ENCODE results near the gene NPR2. TPM values are rescaled to one million over a fixed set of nuclear protein-coding genes. Genes with fewer than 3 reads are reported as not detected.

NPR2 gene
- total and polyA plus RNA-seq, 2 of the 13 experiments (the other 11 are each of a cell fraction or from before 2014, with no cell fraction given) = 7.4 to 9.4 TPM

GRCh38 chr9:35797311-35798109 is 6.1 kb downstream of the NPR2 start:
- BruUV-seq (replicated peaks) = no TSS peak
- DNase-seq (ENCODE audit: low spot score) (no peak), ATAC-seq (no peak), FAIRE-seq (no peak)
- no peaks in the 10 kb centered on the region for H3K9me3 ChIP-seq (ENCODE audit: low read length)
- H4K20me1 ChIP-seq (ENCODE audit: insufficient read depth, low read length) = no peaks in the 10 kb centered on the region
- in situ Hi-C loops (cut with HindIII; ENCODE audit: extremely low pct_ligation_motif_present, low pct_unique_long_range_greater_than_20kb) = no loop called here
- TF ChIP-seq HNF4A (CRISPR knock-in tag; IDR thresholded peaks at IDR 0.05) (no peak), ATF7 (IDR thresholded peaks at IDR 0.05) (peak; percentile 93), ATF7 (CRISPR knock-in tag; IDR thresholded peaks at IDR 0.05) (no peak), KDM6A (CRISPR knock-in tag; IDR thresholded peaks at IDR 0.05; ENCODE audit: low read depth) (no peak), CREB1 (IDR thresholded peaks at IDR 0.05) (peak; percentile 66), CREB1 (CRISPR knock-in tag; IDR thresholded peaks at IDR 0.05) (no peak)
- no peak overlapping the region for H2AFZ ChIP-seq (ENCODE audit: low read length)
- peaks cover 0 to 2% of the 10 kb centered on the region in 2 experiments; a peak in 1 of 5 replicates for H3K36me3 ChIP-seq (replicated peaks in 1 of 2; ENCODE audit: control insufficient read depth in 1 of 2, insufficient read depth in 2 of 2, low read length in 2 of 2)
- ChIA-PET CTCF (ENCODE audit: low intra/inter-chr PET ratio, low total read pairs) (no interaction called here), POLR2A (no interaction called here)
- no peak overlapping the region for H3K27ac ChIP-seq (ENCODE audit: extremely low read length, insufficient read depth, low read length)
- WGBS (ENCODE audit: low lambda C conversion rate) = 95% methylated on average over 5 of the region's 6 CpGs
- no peak overlapping the region for H3K9ac ChIP-seq (ENCODE audit: insufficient read depth, low read depth, low read length)
- no peak overlapping the region for H3K4me2 ChIP-seq (ENCODE audit: low read depth, low read length)
- H3K4me1 ChIP-seq (ENCODE audit: insufficient read depth, low read length) = peaks cover 26% of the 10 kb centered on the region
- H3K79me2 ChIP-seq (ENCODE audit: insufficient read depth, low read length) = no peaks in the 10 kb centered on the region
- intact Hi-C loops (cut with micrococcal nuclease; ENCODE audit: unreplicated experiment) = no loop called here
- no peak overlapping the region for H3K4me3 ChIP-seq (replicated peaks in 1 of 3; ENCODE audit: insufficient read depth in 1 of 3, low read depth in 2 of 3, low read length in 3 of 3)
- no peaks in the 10 kb centered on the region for H3K27me3 ChIP-seq (ENCODE audit: control insufficient read depth in 1 of 2, insufficient read depth in 2 of 2, low read length in 2 of 2)

GRCh38 chr9:35798658-35799374 is 7.4 kb downstream of the NPR2 start:
- FAIRE-seq (no peak), ATAC-seq (no peak), DNase-seq (ENCODE audit: low spot score) (peak; percentile 25)
- Histone ChIP-seq H3K79me2 (ENCODE audit: insufficient read depth, low read length) (no peaks in the 10 kb centered on the region), H3K9me3 (ENCODE audit: low read length) (no peaks in the 10 kb centered on the region), H3K27ac (ENCODE audit: extremely low read length, insufficient read depth, low read length) (no peak overlapping the region), H3K9ac (ENCODE audit: insufficient read depth, low read depth, low read length) (no peak overlapping the region), H3K4me3 (replicated peaks in 1 of 3; ENCODE audit: insufficient read depth in 1 of 3, low read depth in 2 of 3, low read length in 3 of 3) (no peak overlapping the region), H3K27me3 (ENCODE audit: control insufficient read depth in 1 of 2, insufficient read depth in 2 of 2, low read length in 2 of 2) (no peaks in the 10 kb centered on the region), H3K36me3 (replicated peaks in 1 of 2; ENCODE audit: control insufficient read depth in 1 of 2, insufficient read depth in 2 of 2, low read length in 2 of 2) (peaks cover 0 to 2% of the 10 kb centered on the region in 2 experiments; a peak in 1 of 5 replicates), H2AFZ (ENCODE audit: low read length) (no peak overlapping the region), H3K4me1 (ENCODE audit: insufficient read depth, low read length) (peaks cover 27% of the 10 kb centered on the region), H4K20me1 (ENCODE audit: insufficient read depth, low read length) (no peaks in the 10 kb centered on the region), H3K4me2 (ENCODE audit: low read depth, low read length) (no peak overlapping the region)
- in situ Hi-C loops (cut with HindIII; ENCODE audit: extremely low pct_ligation_motif_present, low pct_unique_long_range_greater_than_20kb) (no loop called here), intact Hi-C loops (cut with micrococcal nuclease; ENCODE audit: unreplicated experiment) (no loop called here)
- CTCF ChIA-PET (ENCODE audit: low intra/inter-chr PET ratio, low total read pairs) = no interaction called here
- POLR2A ChIA-PET = interaction anchor here (1.1 to 1.3 kb wide), 2 partner anchors 13 to 16 kb away, joined by 3 to 4 read pairs; partner anchors contain the start of genes HINT2 and SPAG8
- 100% methylated on average over 4 of the region's 4 CpGs for WGBS (ENCODE audit: low lambda C conversion rate)
- no TSS peak for BruUV-seq (replicated peaks)
- TF ChIP-seq USF2 (IDR thresholded peaks at IDR 0.05; ENCODE audit: low read depth, low read length) (peak; percentile 27; the same call in 1 of the 2 replicates), USF2 (CRISPR knock-in tag; IDR thresholded peaks at IDR 0.05; ENCODE audit: borderline replicate concordance) (no peak), SMYD3 (CRISPR knock-in tag; IDR thresholded peaks at IDR 0.05) (no peak), TEAD2 (CRISPR knock-in tag; IDR thresholded peaks at IDR 0.05) (no peak), NFE2 (CRISPR knock-in tag; IDR thresholded peaks at IDR 0.05) (peak; percentile 39; the same call in 1 of the 2 replicates), HNRNPK (IDR thresholded peaks at IDR 0.05; ENCODE audit: low read depth, low read length, poor library complexity, severe bottlenecking) (no peak), RBM22 (optimal IDR thresholded peaks at IDR 0.05; ENCODE audit: low read length) (no peak), CREB1 (IDR thresholded peaks at IDR 0.05) (0 out of 2 replicates have a peak, but pooled peaks have one; percentile 18), CREB1 (CRISPR knock-in tag; IDR thresholded peaks at IDR 0.05) (no peak), PAWR (CRISPR knock-in tag; IDR thresholded peaks at IDR 0.05; ENCODE audit: borderline replicate concordance) (no peak)
- TF ChIP-seq, protein P1, sequence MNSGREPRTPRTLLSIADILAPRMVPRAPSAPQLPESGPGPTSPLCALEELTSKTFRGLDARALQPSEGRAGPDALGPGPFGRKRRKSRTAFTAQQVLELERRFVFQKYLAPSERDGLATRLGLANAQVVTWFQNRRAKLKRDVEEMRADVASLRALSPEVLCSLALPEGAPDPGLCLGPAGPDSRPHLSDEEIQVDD (CRISPR knock-in tag; IDR thresholded peaks at IDR 0.05; ENCODE audit: borderline replicate concordance) = no peak
